HG03280 (cell line): ENCODE results near the gene FXYD3.

ENCODE experiments used
- ATAC-seq: cut with Tn5 transposase; IDR thresholded peaks from one replicate; pipeline ENCODE4 v1.9.1; 2021; ENCODE audit warnings: mild to moderate bottlenecking, moderate library complexity; ENCODE audit not compliant: unreplicated experiment

FXYD3 gene

DNA sequence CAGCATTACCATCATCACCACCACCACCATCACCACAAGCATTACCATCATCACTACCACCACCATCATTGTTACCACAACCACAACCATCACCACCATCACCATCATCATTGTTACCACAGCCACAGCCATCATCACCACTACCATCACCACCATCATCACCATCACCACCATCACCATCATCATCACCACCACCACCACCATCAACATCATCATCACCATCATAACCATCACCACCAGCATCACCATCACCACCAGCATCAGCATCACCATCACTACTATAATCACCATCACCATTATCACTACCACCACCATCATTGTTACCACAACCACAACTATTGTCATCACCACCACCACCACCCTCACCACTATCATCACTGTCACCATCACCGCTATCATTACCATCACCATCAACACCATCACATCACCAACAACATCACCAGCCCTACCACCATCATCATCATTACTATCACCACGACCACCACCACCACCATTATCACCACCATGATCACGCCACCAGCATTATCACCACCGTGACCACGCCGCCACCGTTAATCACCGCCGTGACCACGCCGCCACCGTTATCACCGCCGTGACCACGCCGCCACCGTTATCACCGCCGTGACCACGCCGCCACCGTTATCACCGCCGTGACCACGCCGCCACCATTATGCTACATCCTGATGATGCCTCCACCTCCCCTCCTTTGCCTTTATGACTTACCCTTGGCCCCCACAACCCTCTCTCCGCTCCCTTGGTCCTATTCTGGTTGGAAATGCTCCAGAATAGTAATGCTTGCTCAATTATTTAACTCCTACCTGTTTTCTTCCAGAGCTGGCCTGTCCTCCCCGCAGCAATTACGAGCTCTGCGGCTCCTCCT is 10.0 kb upstream of the FXYD3 start:
- no peak for ATAC-seq

DNA sequence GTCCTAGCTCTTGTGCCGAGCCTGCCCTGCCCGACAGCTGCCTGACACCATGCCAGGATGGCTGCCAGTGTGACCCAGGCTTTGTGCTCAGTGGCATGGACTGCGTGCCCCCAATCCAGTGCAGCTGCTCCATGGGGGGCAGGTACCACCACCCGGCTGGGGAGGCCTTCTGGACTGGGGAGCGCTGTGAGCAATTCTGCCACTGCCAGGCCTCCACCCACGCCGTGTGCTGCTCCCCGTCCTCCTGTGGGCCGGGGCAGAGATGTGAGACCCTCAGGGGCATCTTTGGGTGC is 9.4 kb upstream of the FXYD3 start:
- no peak for ATAC-seq

DNA sequence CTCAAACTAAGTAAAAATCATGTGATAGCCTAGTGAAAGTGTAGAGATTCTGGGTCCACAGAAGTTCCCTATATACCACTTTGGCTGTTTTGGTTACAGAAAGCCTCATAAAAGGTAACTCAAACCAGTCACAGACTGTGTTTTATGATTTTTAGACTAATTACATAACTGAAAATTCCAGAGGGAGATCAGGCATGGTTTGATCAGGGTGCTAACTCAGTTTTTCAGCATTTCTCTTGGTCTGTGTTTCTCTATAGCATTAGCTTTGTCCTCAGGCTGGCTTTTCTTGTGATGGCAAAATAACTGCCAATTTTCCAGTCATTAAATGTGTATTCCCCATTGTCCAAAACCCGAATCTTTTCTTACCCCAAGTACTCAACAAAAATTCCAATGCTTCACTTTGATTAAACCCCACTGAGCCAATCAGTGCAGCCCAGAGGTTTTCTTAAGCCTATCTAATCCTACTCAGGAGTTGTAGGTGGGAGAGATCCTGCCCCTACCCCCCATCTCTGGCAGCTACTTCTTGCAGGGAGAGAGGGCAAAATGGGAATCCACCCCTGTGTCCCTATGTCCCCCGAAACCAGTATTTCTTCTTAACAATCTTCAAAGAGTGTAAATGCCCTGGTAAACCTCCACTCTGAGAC is 8.6 kb upstream of the FXYD3 start:
- no peak for ATAC-seq

DNA sequence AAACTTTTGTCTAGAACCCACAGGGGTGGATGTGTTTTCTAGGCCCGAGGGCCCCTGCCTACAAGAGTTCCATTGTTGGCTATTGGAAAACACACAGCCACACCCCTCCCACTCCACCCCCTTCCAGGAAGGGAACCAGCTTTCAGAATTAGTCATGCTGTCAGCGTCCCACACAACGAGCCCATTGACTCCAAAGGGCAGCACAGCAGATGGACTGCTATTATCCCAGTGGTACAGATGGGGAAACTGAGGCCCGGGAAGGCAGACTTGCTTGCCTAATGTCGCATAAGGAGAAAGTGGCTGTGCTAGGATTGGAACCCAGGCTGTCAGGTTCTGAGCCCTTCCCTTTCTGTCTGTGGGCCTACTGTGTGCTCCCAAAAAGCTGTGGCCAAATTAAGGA is 8.1 kb upstream of the FXYD3 start:
- ATAC-seq = no peak

DNA sequence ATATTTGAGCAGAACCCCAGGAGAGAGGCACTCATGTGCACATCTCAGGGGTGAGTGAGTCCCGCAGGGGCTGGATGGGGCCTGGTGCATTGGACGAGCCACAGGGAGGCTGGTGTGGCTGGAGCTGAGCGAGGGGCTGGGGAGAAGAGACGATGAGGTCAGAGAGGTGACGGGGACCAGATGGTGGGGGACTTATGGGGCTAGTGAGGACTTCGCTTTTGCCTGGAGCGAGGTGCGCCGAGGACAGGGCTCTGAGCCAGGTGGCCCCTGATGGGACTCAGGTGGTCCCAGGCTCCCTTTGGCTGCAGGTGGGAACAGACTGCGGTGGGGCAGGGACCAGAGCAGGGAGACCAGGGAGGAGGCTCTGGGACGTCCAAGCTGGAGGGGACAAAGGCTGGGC is 6.9 kb upstream of the FXYD3 start:
- no peak for ATAC-seq

DNA sequence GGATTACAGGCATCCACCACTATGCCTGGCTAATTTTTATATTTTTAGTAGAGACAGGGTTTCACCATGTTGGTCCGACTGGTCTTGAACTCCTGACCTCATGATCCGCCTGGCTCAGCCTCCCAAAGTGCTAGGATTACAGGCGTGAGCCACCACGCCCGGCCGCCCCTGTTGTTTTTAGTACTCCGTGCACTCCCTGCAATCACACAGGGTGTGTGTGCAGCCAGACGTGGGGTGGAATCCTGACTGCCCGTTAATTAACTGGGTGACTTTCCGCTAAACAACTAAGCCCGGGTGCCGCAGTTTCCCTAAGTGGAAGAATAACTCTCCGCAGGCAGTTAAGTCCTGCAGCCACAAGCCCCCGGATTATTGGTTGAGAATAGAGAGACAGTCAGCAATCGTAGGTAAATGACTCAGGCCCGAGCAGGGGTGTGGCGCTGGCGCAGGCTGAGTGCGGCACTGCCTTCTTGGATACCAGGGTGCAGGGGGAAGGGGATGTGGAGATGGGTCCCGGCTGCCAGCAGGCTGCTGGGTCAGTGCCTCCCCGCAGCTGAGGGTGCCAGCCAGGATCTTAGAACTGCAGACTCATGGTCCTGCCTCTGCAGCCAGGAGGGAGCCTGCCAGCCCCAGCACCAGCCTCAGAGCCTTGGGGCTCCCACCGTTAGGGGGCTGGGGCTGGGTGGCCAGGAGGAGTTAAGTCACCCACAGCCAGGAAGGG is 6.1 kb upstream of the FXYD3 start:
- ATAC-seq = no peak

DNA sequence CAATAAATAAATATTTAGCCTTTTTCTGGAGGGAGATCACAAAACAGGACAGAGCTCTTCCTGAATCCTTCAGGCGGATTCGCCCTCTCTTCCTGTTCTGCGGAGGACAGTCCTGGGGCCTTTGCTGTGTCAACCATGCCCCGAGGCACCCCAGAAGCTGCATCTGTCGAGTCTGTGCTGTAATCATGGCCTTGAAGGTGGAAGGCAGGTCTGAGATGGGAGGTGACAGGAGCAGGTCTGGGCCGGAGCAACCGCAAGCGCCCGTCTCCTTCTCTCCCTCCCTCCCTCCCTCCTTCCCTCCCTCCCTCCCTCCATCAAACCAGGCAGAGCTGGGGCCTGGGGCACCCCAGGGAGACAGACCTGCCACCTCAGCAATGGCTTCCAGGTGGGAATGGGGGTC is 4.6 kb upstream of the FXYD3 start:
- ATAC-seq = no peak

DNA sequence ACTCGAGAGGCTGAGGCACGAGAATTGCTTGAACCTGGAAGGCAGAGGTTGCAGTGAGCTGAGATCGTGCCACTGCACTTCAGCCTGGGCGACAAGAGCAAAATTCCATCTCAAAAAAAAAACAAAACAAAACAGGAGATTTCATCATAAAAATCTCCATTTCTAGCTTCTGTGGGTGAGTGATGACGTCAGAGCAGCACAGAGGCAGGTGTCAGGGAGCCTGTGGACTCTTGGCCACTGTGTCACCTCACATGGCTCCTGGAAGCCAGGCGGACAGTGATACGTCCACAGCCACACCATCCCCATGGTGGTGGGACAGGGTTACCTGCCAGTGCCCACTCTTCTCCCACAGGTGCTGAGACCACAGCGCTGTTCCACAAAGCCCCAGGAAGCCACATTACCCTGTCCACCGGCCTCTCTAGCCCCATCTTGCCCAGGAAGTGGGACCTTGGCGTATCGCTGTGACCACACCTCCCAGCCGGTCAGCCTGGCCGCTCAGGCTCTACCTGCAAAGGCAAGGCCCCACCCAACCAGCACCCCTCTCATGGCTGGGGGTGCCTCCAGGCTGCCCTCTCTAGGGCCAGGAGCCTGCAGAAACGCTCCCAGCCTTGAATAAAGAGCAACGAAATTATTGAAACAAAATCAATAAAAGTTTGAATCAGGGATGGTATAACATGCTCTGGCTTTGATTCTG is 2.5 kb upstream of the FXYD3 start:
- no peak for ATAC-seq

DNA sequence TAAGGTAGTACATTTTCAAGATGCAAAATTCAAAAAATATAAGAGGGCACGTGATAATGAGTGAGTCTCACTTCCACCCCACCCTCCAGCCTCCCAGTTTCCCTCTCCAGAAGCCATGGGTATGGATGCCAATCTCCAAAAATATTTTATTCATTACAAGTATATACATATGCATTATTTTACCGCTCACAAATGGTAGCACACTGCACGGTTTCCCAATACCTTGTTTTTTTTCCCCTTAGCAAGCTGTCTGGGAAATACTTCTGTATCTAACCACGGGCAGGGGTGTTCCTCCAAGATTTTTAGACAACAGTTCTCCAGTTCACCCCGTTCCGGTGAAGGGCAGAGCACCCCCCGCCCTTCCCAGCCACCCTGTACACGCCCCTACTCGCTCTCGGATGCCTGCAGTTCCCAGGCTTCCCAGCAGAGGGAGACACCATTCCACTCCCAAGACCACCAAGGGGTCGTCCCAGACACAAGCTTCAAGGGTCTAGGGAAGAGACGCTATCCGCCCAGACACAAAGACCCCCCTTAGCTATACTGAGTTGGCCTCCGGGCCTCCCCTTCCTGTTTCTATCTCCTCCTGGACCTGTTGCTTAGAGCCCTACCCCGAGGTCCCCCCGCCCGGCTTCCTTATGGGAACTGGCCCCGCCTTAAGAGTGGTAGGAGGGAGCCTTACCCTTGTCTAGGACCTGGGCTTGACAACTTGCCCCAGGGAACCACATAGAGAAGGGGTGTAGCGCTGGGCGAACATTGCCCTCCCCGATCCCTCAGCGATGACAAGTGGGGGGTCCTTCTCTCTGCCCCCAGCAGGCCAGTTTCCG is 1.1 kb upstream of the FXYD3 start:
- ATAC-seq = no peak

DNA sequence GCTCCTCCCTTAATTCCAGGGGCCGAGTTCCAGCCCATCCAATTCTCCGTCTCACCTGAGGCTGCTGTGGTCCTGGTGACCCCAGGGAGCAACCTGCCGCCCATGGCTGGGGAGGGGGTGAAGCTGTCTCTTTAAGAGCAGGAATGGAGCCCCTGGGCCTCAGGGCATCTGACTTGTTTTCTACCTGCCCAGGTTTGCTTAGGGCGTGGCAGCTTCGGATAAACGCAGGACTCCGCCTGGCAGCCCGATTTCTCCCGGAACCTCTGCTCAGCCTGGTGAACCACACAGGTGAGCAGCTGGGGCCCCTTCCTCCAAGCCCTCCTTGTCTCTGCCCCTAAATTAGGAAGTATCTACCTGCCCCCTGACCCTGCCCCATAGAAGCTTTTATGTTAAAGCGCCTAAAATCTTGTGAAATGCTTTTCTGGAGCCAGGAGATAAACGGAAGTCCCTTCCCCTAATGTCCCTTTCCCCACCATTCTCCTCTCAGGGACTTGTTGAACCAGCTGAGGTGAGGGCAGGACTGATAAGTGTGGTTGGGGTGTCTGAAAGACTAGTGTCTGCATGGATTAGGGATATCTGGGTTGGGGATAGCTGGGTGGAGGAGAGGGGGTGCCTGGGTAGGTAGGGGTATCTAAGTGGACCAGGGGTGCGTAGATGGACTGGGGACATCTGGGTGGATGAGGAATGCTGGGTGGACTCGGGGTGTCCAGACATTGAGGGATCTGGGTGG is 614 bp downstream of the FXYD3 start:
- no peak for ATAC-seq

DNA sequence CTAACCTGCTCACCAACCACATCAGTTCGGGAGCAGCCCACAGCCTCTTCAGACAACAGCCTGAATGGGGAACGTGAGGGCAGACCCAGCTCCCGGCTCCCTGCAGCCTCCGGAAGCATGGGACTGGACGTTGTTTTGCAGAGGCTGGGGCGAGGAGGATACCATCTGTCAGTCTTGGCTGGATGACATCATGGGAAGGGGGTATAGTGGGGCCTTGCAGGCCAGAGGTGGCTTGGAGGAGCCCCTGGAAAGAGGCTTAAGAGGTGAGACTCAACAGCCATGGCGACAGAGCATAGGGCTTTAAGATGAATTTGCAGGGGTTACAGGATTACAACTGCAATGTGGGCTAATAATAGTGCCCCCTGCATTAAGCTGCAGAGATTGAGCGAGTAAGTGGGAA is 1.5 kb downstream of the FXYD3 start:
- no peak for ATAC-seq

DNA sequence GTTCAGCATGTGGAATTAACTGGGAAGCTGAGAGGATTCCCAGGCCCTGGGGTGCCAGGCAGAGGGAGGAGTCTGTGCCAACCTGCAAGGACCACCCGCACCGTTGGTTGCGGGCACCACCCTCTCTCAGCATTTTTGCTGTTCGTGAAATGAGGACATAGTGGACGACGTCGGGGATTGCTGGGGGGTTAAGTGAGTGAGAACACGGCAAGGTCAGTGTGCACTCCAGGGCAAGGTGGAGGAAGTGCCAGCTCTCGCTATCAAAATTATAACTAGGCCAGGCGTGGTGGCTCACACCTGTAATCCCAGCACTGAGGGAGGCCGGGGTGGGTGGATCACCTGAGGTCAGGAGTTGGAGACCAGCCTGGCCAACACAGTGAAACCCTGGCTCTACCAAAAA is 2.2 kb downstream of the FXYD3 start:
- ATAC-seq = no peak

DNA sequence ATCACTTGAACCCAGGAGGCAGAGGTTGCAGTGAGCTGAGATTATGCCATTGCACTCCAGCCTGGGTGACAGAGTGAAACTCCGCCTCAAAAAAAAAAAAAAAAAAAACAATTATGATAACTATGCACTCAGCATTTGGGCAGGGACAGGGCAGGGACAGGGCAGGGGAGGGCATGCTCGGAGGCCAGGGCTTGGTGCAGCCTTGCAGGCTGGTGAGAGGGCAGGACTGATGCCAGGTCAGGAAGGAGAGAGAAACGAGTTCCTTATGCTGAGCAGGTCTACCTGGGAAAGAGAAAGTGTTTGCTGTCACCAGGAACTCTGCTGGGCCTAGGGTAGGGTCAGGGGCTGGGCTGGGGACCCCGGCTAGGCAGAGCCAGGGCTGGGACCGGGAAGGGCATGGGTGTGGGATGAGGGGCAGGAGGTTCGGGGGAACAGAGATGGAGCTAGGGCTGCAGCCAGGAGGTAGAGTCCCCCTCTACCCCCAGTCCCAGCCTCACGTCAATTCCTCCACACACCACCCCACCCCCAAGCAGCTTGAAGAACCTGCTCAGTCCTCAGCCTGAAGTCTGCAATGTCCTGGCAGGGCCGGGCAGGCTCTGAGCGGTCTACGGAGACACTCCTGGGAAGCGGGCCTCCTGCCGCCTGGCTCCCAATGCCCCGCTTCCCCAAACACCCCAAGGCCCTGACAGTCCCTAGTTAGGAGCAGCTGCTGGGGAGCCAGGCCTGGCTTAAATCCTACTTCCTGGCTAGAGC is 2.8 kb downstream of the FXYD3 start:
- no peak for ATAC-seq

DNA sequence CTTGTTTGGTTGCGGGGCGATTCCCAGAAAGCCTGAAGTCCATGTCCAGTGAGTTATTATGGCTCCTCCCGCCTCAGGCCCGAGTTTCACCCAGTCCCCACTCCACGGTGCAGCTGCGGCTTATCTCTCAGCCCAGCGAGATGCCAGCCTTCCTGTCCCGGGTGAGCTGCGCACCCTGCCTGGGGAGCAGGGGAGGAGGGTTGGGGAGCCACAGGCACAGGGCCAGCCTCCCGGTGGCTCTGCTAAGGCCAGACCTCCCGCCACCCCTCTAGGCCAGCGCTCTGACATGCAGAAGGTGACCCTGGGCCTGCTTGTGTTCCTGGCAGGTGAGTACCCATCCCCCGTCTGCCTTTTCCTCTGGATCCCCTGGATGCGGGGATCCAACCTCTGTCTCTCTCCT is 3.5 kb downstream of the FXYD3 start:
- ATAC-seq = no peak

DNA sequence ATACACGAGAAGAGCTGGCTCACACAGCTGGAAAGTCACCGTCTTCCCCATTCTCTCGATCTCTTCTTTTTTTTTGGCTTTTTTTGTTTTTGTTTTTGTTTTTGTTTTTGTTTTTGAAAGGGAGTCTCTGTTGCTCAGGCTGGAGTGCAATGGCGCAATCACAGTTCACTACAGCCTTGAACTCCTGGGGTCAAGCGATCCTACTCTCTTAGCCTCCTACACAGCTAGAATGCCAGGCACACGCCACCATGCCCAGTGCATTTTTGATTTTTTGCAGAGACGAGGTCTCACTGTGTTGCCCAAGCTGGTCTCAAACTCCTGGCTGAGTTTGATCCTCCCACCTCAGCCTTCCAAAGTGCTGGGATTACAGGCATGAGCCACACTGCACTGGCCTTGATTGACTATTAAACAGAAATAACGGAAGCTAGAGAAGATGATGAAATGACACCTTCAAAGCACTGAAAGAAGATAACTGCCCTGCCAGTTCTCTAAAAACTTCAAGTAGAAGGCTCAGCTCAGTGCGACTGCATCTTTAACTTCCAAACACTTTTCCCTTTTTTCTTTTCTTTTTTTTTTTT is 4.0 kb downstream of the FXYD3 start:
- ATAC-seq = no peak

DNA sequence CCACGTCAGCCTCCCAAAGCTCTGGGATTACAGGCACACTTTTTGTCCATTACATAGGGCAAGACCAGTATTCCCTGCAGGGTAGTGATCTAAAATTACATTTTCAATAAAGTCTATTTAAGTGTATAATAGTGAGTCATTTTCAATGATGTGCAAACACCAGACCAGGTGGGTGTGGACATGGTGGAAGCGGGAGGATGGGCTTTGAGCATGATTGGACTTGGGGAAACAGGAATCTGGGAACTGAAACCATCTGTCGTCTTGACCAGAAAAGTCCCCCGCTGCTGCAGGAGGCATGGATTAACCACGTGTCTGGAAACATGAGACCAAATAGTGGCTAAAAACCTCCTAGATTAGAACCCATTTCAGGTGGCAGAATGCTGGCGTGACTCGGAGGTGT is 4.9 kb downstream of the FXYD3 start:
- ATAC-seq = no peak

DNA sequence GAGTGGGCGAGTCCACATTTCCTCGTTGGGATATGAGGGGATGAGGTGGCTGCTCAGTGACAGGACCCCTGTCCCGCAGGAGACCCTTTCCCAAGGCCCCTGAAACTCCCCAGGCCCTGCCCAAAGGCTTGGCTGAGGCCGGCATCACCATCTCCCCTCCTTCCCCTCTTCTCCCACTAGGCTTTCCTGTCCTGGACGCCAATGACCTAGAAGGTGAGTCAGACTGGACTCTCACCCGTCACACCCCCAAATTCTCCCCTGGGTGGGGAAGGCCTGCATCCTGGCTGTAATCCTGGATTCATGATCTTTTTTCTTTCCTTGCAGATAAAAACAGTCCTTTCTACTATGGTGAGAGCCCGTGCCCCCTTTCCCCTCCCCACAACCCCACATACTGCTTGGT is 5.3 kb downstream of the FXYD3 start:
- ATAC-seq = no peak

DNA sequence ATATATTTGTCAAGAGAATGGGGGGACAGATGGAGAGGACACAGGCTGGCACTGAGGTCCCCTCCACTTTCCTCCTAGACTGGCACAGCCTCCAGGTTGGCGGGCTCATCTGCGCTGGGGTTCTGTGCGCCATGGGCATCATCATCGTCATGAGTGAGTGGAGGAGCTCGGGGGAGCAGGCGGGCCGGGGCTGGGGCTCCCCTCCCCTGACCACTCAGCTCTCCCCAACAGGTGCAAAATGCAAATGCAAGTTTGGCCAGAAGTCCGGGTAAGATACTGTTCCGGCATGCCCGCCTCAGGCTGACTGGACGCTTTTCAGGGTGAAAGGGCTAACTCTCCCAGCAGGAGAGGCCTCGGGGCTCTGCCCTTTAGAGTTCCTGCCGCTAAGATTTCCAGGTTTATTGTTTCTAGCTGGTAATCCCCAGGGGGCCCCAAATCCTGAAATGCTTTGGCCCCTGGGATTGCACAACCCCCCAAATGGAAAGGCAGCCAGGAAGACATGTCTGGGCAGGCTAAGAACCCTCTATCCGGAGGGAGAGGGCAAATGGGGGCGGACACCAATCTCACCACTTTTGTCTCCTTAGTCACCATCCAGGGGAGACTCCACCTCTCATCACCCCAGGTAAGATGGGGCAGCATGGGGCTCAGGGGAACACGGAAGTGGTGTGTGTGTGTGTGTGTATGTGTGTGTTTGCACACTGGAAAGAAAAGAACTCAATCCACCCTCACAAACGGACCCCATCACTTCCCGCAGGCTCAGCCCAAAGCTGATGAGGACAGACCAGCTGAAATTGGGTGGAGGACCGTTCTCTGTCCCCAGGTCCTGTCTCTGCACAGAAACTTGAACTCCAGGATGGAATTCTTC is 7.3 kb downstream of the FXYD3 start:
- no peak for ATAC-seq
